ENCODE results near the gene MMS22L.

The MMS22L gene

DNA sequence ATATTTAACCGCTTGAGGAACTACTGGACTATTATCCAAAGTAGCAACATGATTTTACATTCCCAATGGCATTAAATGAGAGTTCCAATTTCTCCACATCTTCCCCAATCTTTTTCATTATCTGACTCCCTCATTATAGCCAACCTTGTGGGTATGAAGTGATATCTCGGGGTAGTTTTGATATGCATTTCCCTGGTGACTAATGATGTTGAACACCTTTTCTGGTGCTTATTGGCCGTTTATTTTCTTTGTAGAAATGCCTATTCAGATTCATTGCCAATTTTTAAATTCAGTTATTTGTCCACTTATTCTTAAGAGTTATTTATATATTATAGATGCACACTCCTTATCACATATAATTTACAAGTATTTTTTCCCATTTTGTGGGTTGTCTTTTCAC, 129.0 kb downstream of the MMS22L start:
- no peak overlapping the region for H3K4me3 ChIP-seq (ENCODE audit: low read depth, low read length)
- DNase-seq (ENCODE audit: low read depth): no peak
- no peak for TF ChIP-seq CTCF (IDR thresholded peaks at IDR 0.05; ENCODE audit: insufficient read depth, low read depth, low read length, missing control alignments)

GRCh38 chr6:97151601-97152000, 131.4 kb downstream of the MMS22L start:
- no peak overlapping the region for H3K4me3 ChIP-seq (ENCODE audit: low read depth, low read length)
- no peak for TF ChIP-seq CTCF (IDR thresholded peaks at IDR 0.05; ENCODE audit: insufficient read depth, low read depth, low read length, missing control alignments)
- no peak for DNase-seq (ENCODE audit: low read depth)

DNA sequence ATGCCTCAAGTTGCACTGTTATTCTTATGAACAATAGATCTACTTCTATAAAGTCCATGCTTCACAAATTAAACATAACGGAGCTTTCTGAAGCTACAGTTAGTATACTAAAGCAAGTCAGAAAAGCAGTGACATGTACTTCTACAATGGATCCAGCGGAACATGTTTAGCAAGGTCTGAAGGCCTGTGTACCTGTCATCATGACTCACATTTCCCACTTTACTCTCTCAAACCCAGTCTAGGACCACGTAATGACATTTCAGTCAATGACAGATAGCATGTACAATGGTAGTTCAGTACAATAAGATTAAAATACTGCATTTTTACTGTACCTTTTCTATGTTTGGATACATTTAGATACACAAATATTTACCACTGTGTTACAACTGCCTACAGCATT, 132.1 kb downstream of the MMS22L start:
- H3K4me3 ChIP-seq (ENCODE audit: low read depth, low read length): no peak overlapping the region
- no peak for DNase-seq (ENCODE audit: low read depth)
- no peak for TF ChIP-seq CTCF (IDR thresholded peaks at IDR 0.05; ENCODE audit: insufficient read depth, low read depth, low read length, missing control alignments)

- TF ChIP-seq CTCF (IDR thresholded peaks at IDR 0.05; ENCODE audit: insufficient read depth, low read depth, low read length, missing control alignments): no peak
- H3K4me3 ChIP-seq (ENCODE audit: low read depth, low read length): no peak overlapping the region
- DNase-seq (ENCODE audit: low read depth): no peak
These were observed 135.6 kb downstream of the MMS22L start for GRCh38 chr6:97147421-97147820.

DNA sequence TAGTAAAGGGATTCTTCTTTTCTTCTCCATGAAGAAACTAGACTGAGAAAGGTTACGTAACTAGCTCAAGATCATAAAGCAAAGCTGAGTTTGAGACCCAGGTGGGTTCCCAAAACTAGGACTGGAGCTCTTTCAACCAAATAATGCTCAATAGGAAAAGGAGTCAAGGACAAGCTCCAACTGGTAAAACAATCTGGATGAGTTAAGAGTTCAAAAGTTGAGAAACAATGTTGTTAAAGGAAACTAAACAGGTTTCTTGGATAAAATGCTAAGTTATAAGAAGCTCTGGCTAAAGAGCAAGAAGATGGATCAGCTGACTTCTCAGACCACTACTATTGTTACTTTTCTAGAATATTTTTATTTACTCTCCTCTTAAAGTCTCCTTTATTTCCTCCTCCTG, 137.3 kb downstream of the MMS22L start:
- no peak overlapping the region for H3K4me3 ChIP-seq (ENCODE audit: low read depth, low read length)
- DNase-seq (ENCODE audit: low read depth): no peak
- TF ChIP-seq CTCF (IDR thresholded peaks at IDR 0.05; ENCODE audit: insufficient read depth, low read depth, low read length, missing control alignments): no peak

DNA sequence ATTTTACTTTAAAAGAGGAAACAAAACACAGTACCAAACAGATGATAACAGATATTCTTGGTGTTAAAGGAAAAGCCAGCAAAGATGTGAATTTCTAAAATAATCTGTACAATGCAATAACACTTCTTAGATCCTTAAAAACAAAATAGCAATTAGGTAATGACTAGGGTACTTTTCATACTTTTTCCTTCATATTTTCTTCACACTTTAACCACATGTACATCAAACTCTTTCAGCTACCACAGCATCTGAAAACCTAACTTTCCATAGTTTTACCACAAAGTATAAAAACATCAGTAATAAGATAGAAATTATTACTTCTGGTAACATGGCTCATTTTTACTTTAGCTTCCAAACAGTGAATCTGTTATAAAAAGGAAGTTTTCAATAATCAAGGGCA, 141.3 kb downstream of the MMS22L start:
- no peak overlapping the region for H3K4me3 ChIP-seq (ENCODE audit: low read depth, low read length)
- TF ChIP-seq CTCF (IDR thresholded peaks at IDR 0.05; ENCODE audit: insufficient read depth, low read depth, low read length, missing control alignments): no peak
- no peak for DNase-seq (ENCODE audit: low read depth)

DNA sequence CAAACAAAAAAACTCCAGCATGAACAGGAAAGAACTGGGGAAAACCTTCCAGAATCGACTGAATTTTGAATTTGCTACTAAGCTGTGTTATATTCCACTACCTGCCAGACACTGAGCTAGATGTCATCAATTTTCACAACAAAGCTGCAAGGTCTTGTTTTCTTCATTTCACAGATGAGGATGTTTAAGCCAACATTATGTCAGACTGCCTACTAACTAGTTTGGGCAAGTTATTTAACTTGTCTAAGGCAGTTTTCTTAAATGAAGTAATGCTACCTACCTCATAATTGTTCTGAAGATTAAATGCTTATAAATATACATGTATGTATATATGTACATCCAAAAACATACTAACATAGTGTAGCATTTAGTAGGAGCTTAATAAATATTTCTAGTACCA, 144.4 kb downstream of the MMS22L start:
- H3K4me3 ChIP-seq (ENCODE audit: low read depth, low read length): no peak overlapping the region
- no peak for TF ChIP-seq CTCF (IDR thresholded peaks at IDR 0.05; ENCODE audit: insufficient read depth, low read depth, low read length, missing control alignments)
- no peak for DNase-seq (ENCODE audit: low read depth)

Measured in GM12865 (cell line).